GM18909 (cell line): ENCODE measurements around the gene ATP13A2.

ENCODE experiments used
- ATAC-seq: cut with Tn5 transposase; IDR thresholded peaks from one replicate; pipeline ENCODE4 v1.9.1; 2021; ENCODE audit warnings: mild to moderate bottlenecking; ENCODE audit not compliant: unreplicated experiment, poor library complexity

Gene ATP13A2

GRCh38 chr1:16980473-16981268 lies 31.1 kb downstream of the ATP13A2 start, which contains the start of gene MFAP2:
Gene MFAP2 (minus strand): TSS chr1:16980620. CDS start chr1:16978273, 2,347 bp downstream.
- no peak for ATAC-seq

GRCh38 chr1:16979475-16980327 lies 32.0 kb downstream of the ATP13A2 start:
- no peak for ATAC-seq

GRCh38 chr1:16978567-16979474 lies 32.9 kb downstream of the ATP13A2 start:
- no peak for ATAC-seq

GRCh38 chr1:16978139-16978538 lies 33.6 kb downstream of the ATP13A2 start:
- no peak for ATAC-seq

- no peak for ATAC-seq
Measured at GRCh38 chr1:16977377-16977776, 34.4 kb downstream of the ATP13A2 start.

- no peak for ATAC-seq
Measured at GRCh38 chr1:16976966-16977365, 34.8 kb downstream of the ATP13A2 start.

GRCh38 chr1:16975838-16976237 lies 35.9 kb downstream of the ATP13A2 start:
- no peak for ATAC-seq

GRCh38 chr1:16975211-16975610 lies 36.5 kb downstream of the ATP13A2 start:
- ATAC-seq = no peak

- no peak for ATAC-seq
Measured at GRCh38 chr1:16973215-16973614, 38.5 kb downstream of the ATP13A2 start.

GRCh38 chr1:16972189-16972895 lies 39.4 kb downstream of the ATP13A2 start:
- ATAC-seq = no peak

GRCh38 chr1:16971341-16972188 lies 40.2 kb downstream of the ATP13A2 start:
- ATAC-seq = no peak

- ATAC-seq = no peak
Measured at GRCh38 chr1:16970132-16970910, 41.4 kb downstream of the ATP13A2 start.

GRCh38 chr1:16969651-16970050 lies 42.1 kb downstream of the ATP13A2 start:
- no peak for ATAC-seq

- no peak for ATAC-seq
Measured at GRCh38 chr1:16969057-16969611, 42.6 kb downstream of the ATP13A2 start.

GRCh38 chr1:16968372-16968771 lies 43.4 kb downstream of the ATP13A2 start:
- ATAC-seq = no peak

GRCh38 chr1:16967962-16968361 lies 43.8 kb downstream of the ATP13A2 start:
- no peak for ATAC-seq

- no peak for ATAC-seq
Measured at GRCh38 chr1:16967095-16967575, 44.6 kb downstream of the ATP13A2 start.

- ATAC-seq = no peak
Measured at GRCh38 chr1:16966282-16966681, 45.4 kb downstream of the ATP13A2 start.
